EL (cell line): ENCODE results near the gene GBX2.
"Not testable (repeated sequence)": the region's sequence is repeated elsewhere in the genome, so short reads cannot be mapped to it uniquely, and the experiment has no call there.

Source experiments
- DNase-seq: peaks from one replicate; pipeline ENCODE4 v3.0.0-alpha.2; 2016

The GBX2 gene

GRCh38 chr2:236143811-236144210 lies 24.4 kb downstream of the GBX2 start:
- no peak for DNase-seq

DNA sequence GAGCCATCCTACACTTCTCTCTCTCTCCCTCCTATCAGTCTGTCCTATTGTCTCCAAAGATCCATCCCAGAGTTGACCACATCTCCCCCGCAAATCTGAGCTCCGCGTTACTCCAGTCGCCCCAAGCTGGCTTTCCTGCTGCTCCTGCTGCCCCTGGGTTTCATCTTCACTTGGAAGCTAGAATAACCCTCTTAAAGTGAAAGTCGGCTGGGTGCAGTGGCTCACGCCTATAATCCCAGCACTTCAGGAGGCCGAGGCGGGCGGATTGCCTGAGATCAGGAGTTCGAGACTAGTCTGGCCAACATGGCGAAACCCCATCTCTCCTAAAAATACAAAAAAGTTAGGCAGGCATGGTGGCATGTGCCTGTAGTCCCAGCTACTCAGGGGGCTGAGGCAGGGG lies 26.6 kb downstream of the GBX2 start:
- DNase-seq: not testable (repeated sequence)

- DNase-seq: no peak
Measured at GRCh38 chr2:236137066-236137465, 31.1 kb downstream of the GBX2 start.

DNA sequence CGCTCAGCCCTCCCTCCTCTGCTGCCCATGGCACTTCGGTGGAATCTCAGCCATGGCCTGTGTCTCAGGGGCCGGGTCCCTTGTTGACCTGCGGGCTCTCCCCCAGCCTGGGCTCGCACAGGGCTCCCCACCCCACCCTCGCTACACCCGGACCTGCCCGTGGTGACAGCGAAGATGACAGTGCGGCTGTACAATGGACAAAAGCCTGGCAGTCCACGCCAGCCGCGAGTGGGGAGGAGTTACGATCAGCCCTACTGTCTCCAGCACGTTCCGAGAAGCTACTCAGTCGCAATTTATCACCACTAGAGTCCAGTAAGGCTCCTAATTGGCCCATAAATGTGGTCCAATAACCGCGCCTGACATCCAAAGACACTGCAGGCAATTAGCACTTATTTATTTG lies 31.6 kb downstream of the GBX2 start:
- DNase-seq: no peak

- no peak for DNase-seq
Measured at GRCh38 chr2:236133410-236134012, 34.7 kb downstream of the GBX2 start.

- no peak for DNase-seq
Measured at GRCh38 chr2:236131073-236131692, 37.0 kb downstream of the GBX2 start.

- no peak for DNase-seq
Measured at GRCh38 chr2:236130349-236130998, 37.7 kb downstream of the GBX2 start.

- DNase-seq: no peak
Measured at GRCh38 chr2:236129935-236130334, 38.3 kb downstream of the GBX2 start.

- no peak for DNase-seq
Measured at GRCh38 chr2:236128321-236128720, 39.9 kb downstream of the GBX2 start.

DNA sequence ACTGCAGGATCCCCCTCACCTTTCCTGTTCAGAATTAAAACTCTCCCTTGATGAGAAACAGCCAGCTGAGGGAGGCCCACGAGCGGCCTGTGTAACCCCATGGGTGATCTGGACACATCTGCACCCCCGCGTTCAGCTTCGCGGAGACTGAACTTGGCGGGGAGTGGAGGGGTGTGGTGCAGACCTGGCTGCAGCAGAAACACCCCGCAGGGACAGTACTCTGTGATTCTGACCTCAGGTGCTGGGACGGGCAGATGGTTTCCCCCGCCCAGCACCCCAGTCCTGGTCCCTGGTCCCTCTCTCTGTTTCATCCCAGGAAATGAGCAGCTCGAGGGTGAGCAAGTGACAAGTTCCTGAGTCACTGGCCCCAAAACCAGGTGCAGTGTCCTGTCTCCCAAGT lies 41.2 kb downstream of the GBX2 start:
- DNase-seq: no peak

DNA sequence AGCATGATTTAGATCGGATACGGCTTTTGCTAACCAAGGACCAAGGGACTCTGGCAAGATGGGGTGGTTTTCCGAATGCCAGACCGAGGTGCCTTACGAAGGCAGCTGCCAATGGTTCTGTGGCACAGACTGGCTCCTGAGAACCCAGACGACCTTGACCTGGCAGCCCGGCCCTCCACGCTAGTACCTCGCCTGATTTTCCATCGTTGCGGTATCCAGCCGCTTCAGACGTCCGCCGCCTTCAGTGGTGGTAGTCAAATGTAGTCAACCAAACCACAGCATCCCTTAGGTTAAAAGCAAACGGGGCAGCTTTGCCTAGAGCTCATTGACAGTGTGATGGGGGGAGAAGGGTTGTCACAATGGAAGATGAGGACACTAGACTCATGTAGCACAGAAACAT lies 42.6 kb downstream of the GBX2 start:
- DNase-seq: no peak

- no peak for DNase-seq
Measured at GRCh38 chr2:236124182-236124893, 43.8 kb downstream of the GBX2 start.

DNA sequence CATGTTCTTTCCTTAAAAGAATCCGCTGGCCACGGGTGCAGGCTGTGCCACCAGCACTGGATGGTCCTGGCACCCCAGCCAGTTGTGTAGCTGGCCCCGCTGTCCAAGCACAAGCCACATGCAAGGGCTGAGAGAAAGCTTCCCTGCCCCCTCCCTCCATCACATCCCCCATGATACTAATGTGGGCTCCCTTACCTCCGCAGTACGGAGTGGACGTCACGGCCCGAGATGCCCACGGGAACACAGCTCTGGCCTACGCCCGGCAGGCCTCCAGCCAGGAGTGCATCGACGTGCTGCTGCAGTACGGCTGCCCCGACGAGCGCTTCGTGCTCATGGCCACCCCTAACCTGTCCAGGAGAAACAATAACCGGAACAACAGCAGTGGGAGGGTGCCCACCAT lies 44.5 kb downstream of the GBX2 start:
- no peak for DNase-seq

DNA sequence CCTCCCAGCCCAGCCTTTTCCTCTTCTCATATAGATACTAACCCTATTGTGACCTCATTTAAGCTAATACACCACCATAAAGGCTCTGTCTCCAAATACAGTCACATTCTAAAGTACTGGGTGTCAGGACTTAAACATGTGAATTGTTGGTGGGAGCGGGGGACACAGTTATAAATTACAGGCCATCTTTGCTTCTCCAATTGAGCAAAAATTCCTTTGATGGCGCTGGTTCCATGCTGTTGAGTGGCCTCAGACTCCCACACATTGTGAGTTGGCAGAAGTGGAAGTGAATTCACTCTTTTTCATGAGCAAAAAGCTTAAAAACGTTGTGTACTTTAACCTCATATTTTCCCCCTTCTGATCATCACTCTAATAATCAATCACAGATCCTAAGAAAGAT lies 46.0 kb downstream of the GBX2 start:
- no peak for DNase-seq

GRCh38 chr2:236121546-236121945 lies 46.6 kb downstream of the GBX2 start:
- DNase-seq: peak; percentile 6

GRCh38 chr2:236120829-236121228 lies 47.4 kb downstream of the GBX2 start:
- no peak for DNase-seq

DNA sequence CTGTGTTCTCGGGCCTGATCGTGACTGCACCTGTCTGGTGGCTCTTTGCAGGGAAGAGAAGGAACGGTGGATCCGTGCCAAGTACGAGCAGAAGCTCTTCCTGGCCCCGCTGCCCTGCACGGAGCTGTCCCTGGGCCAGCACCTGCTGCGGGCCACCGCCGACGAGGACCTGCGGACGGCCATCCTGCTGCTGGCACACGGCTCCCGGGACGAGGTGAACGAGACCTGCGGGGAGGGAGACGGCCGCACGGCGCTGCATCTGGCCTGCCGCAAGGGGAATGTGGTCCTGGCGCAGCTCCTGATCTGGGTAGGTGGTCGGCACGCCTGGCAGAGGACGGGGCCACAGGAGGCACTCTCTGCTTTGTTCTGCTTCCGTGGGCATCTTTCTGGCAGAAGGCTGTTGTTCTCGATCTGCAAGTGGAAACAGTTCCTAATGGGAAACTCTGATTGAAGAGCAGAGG lies 48.0 kb downstream of the GBX2 start:
- DNase-seq: no peak

DNA sequence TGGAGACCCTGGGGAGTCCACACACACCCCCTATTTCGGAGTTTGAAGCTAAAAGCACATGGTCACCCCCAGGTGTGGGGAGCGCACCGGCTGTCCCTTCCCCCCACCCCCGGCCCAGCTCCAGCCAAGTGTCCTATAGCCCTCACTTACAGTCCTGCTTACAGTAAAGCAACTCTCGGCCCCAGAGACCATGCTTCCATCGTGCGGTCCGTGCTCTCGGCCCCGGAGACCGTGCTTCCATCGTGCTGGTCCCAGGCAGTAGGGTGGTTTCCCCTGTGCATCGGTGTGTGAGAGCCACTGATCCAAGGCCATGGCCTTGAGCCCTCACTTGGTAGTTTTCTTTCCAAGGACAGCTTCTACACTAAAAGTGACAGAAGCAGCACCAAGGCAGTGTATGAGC lies 48.7 kb downstream of the GBX2 start:
- no peak for DNase-seq

DNA sequence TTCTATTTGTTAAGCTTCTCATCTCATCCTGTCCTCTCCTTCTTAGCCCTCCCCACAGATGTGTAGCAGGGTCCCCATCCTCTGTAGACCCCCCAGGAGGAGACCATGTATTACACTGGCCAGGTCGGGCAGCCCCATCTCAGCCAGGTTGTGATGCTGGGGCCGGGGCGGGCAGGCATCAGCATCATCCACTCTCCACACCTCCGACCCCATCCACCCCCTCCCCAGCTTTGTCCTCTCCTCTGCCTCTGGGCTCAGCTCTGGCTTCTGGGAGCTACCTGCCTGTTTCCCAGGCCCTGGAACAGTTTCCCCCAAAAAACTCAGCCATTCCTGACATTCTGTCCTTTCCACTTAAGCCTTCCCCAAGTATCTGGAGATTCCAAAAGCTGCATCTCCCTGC lies 49.2 kb downstream of the GBX2 start:
- DNase-seq: no peak

GRCh38 chr2:236117861-236118269 lies 50.3 kb downstream of the GBX2 start:
- no peak for DNase-seq

- no peak for DNase-seq
Measured at GRCh38 chr2:236117401-236117800, 50.8 kb downstream of the GBX2 start.
